ENCODE measurements around the gene FBXW10. TPM values are rescaled to one million over a fixed set of nuclear protein-coding genes. Genes with fewer than 3 reads are reported as not detected.
"Not testable (repeated sequence)": the region's sequence is repeated elsewhere in the genome, so short reads cannot be mapped to it uniquely, and the experiment has no call there.

FBXW10 gene
- total and polyA plus RNA-seq, 2 donors (not counting 3 experiments of a cell fraction or from before 2014, with no cell fraction given): not detected

- FAIRE-seq: peak; percentile 94
- H3K27me3 ChIP-seq (ENCODE audit: control insufficient read depth in 2 of 2, insufficient read depth in 2 of 2, low read length in 2 of 2); intact Hi-C loops (cut with micrococcal nuclease); H3K4me3 ChIP-seq (replicated peaks in 1 of 3; ENCODE audit: insufficient read depth in 1 of 3, low read depth in 1 of 3, low read length in 3 of 3); dilution Hi-C loops (cut with MboI; ENCODE audit: extremely low pct_ligation_motif_present, low sequenced_read_pairs); POLR2A ChIA-PET; H3K79me2 ChIP-seq (ENCODE audit: control insufficient read depth, insufficient read depth, low read length); H3K9me1 ChIP-seq (replicated peaks; ENCODE audit: control insufficient read depth, extremely low read depth, insufficient read depth, low read length); CTCF ChIA-PET; H3K9me3 ChIP-seq (replicated peaks; ENCODE audit: control insufficient read depth, insufficient read depth, low read length); H2AFZ ChIP-seq (ENCODE audit: low read depth, low read length); DNase-seq (ENCODE audit: low read depth, low spot score); H4K20me1 ChIP-seq (replicated peaks; ENCODE audit: control insufficient read depth, extremely low read depth, insufficient read depth, low read length); H3K4me1 ChIP-seq (ENCODE audit: control insufficient read depth, extremely low read depth, insufficient read depth, low read length); H3K36me3 ChIP-seq (ENCODE audit: control insufficient read depth in 2 of 2, extremely low read depth in 1 of 2, insufficient read depth in 2 of 2, low read length in 2 of 2); H3K4me2 ChIP-seq (ENCODE audit: insufficient read depth, low read length); H3K9ac ChIP-seq (replicated peaks; ENCODE audit: extremely low read depth, insufficient read depth, low read length): not testable (repeated sequence)
- TSS peak; percentile 71 for BruUV-seq (replicated peaks)
- peak overlapping the region; percentile 37 for H3K27ac ChIP-seq (ENCODE audit: insufficient read depth, low read depth, low read length)
These were observed 21.9 kb upstream of the FBXW10 start for GRCh38 chr17:18721775-18722547.

GRCh38 chr17:18722612-18723011 is 21.2 kb upstream of the FBXW10 start:
- H3K9me3 ChIP-seq (replicated peaks; ENCODE audit: control insufficient read depth, insufficient read depth, low read length); FAIRE-seq; H3K27ac ChIP-seq (ENCODE audit: insufficient read depth, low read depth, low read length); BruUV-seq (replicated peaks); H3K27me3 ChIP-seq (ENCODE audit: control insufficient read depth in 2 of 2, insufficient read depth in 2 of 2, low read length in 2 of 2); H3K4me1 ChIP-seq (ENCODE audit: control insufficient read depth, extremely low read depth, insufficient read depth, low read length); dilution Hi-C loops (cut with MboI; ENCODE audit: extremely low pct_ligation_motif_present, low sequenced_read_pairs); H3K9ac ChIP-seq (replicated peaks; ENCODE audit: extremely low read depth, insufficient read depth, low read length); DNase-seq (ENCODE audit: low read depth, low spot score); POLR2A ChIA-PET; H4K20me1 ChIP-seq (replicated peaks; ENCODE audit: control insufficient read depth, extremely low read depth, insufficient read depth, low read length); H3K4me2 ChIP-seq (ENCODE audit: insufficient read depth, low read length); H3K4me3 ChIP-seq (replicated peaks in 1 of 3; ENCODE audit: insufficient read depth in 1 of 3, low read depth in 1 of 3, low read length in 3 of 3); H3K9me1 ChIP-seq (replicated peaks; ENCODE audit: control insufficient read depth, extremely low read depth, insufficient read depth, low read length); CTCF ChIA-PET; H3K36me3 ChIP-seq (ENCODE audit: control insufficient read depth in 2 of 2, extremely low read depth in 1 of 2, insufficient read depth in 2 of 2, low read length in 2 of 2); intact Hi-C loops (cut with micrococcal nuclease); H2AFZ ChIP-seq (ENCODE audit: low read depth, low read length); H3K79me2 ChIP-seq (ENCODE audit: control insufficient read depth, insufficient read depth, low read length): not testable (repeated sequence)

- H3K27me3 ChIP-seq (ENCODE audit: control insufficient read depth in 2 of 2, insufficient read depth in 2 of 2, low read length in 2 of 2); H3K4me2 ChIP-seq (ENCODE audit: insufficient read depth, low read length); H3K9me3 ChIP-seq (replicated peaks; ENCODE audit: control insufficient read depth, insufficient read depth, low read length); H3K9me1 ChIP-seq (replicated peaks; ENCODE audit: control insufficient read depth, extremely low read depth, insufficient read depth, low read length); dilution Hi-C loops (cut with MboI; ENCODE audit: extremely low pct_ligation_motif_present, low sequenced_read_pairs); intact Hi-C loops (cut with micrococcal nuclease); H3K9ac ChIP-seq (replicated peaks; ENCODE audit: extremely low read depth, insufficient read depth, low read length); POLR2A ChIA-PET; H3K36me3 ChIP-seq (ENCODE audit: control insufficient read depth in 2 of 2, extremely low read depth in 1 of 2, insufficient read depth in 2 of 2, low read length in 2 of 2); BruUV-seq (replicated peaks); CTCF ChIA-PET; H3K79me2 ChIP-seq (ENCODE audit: control insufficient read depth, insufficient read depth, low read length); H3K4me3 ChIP-seq (replicated peaks in 1 of 3; ENCODE audit: insufficient read depth in 1 of 3, low read depth in 1 of 3, low read length in 3 of 3); H4K20me1 ChIP-seq (replicated peaks; ENCODE audit: control insufficient read depth, extremely low read depth, insufficient read depth, low read length); FAIRE-seq; H3K4me1 ChIP-seq (ENCODE audit: control insufficient read depth, extremely low read depth, insufficient read depth, low read length); H2AFZ ChIP-seq (ENCODE audit: low read depth, low read length); H3K27ac ChIP-seq (ENCODE audit: insufficient read depth, low read depth, low read length); DNase-seq (ENCODE audit: low read depth, low spot score): not testable (repeated sequence)
These were observed 20.3 kb upstream of the FBXW10 start for GRCh38 chr17:18723509-18723908.

- H3K79me2 ChIP-seq (ENCODE audit: control insufficient read depth, insufficient read depth, low read length); BruUV-seq (replicated peaks); H3K36me3 ChIP-seq (ENCODE audit: control insufficient read depth in 2 of 2, extremely low read depth in 1 of 2, insufficient read depth in 2 of 2, low read length in 2 of 2); dilution Hi-C loops (cut with MboI; ENCODE audit: extremely low pct_ligation_motif_present, low sequenced_read_pairs); CTCF ChIA-PET; H3K27ac ChIP-seq (ENCODE audit: insufficient read depth, low read depth, low read length); H3K4me3 ChIP-seq (replicated peaks in 1 of 3; ENCODE audit: insufficient read depth in 1 of 3, low read depth in 1 of 3, low read length in 3 of 3); H3K9me1 ChIP-seq (replicated peaks; ENCODE audit: control insufficient read depth, extremely low read depth, insufficient read depth, low read length); intact Hi-C loops (cut with micrococcal nuclease); H3K27me3 ChIP-seq (ENCODE audit: control insufficient read depth in 2 of 2, insufficient read depth in 2 of 2, low read length in 2 of 2); POLR2A ChIA-PET; H3K4me1 ChIP-seq (ENCODE audit: control insufficient read depth, extremely low read depth, insufficient read depth, low read length); H3K9me3 ChIP-seq (replicated peaks; ENCODE audit: control insufficient read depth, insufficient read depth, low read length); H3K4me2 ChIP-seq (ENCODE audit: insufficient read depth, low read length); H3K9ac ChIP-seq (replicated peaks; ENCODE audit: extremely low read depth, insufficient read depth, low read length); DNase-seq (ENCODE audit: low read depth, low spot score); H4K20me1 ChIP-seq (replicated peaks; ENCODE audit: control insufficient read depth, extremely low read depth, insufficient read depth, low read length); H2AFZ ChIP-seq (ENCODE audit: low read depth, low read length): not testable (repeated sequence)
- peak; percentile 98 for FAIRE-seq
These were observed 11.4 kb upstream of the FBXW10 start for GRCh38 chr17:18732438-18732837.
